COLO668 (cell line): Measurements from ENCODE around the gene SETDB2.

ENCODE experiments used
- DNase-seq: peaks from one replicate; lab custom pipeline; 2025; ENCODE audit not compliant: unreplicated experiment; lab: John Stamatoyannopoulos, UW

SETDB2 gene

GRCh38 chr13:49443704-49444523 is at the start of gene SETDB2, which contains the start of gene CAB39L:
Gene SETDB2, plus strand, starts transcription at chr13:49444274. Its CDS starts 7,620 bp downstream, at chr13:49451894.
Gene CAB39L, minus strand, starts transcription at chr13:49444064. Its CDS starts 61,154 bp downstream, at chr13:49382910.
- DNase-seq = peak; percentile 100

- DNase-seq = no peak
Observed at GRCh38 chr13:49395451-49395865, 48.6 kb upstream of the SETDB2 start.

- no peak for DNase-seq
Observed at GRCh38 chr13:49395878-49396380, 48.1 kb upstream of the SETDB2 start.

- no peak for DNase-seq
Observed at GRCh38 chr13:49399801-49400472, 44.1 kb upstream of the SETDB2 start.

- DNase-seq = no peak
Observed at GRCh38 chr13:49400755-49401659, 43.1 kb upstream of the SETDB2 start.

GRCh38 chr13:49403996-49404702 is 39.9 kb upstream of the SETDB2 start:
- no peak for DNase-seq

- DNase-seq = no peak
Observed at GRCh38 chr13:49404703-49405020, 39.4 kb upstream of the SETDB2 start.

- no peak for DNase-seq
Observed at GRCh38 chr13:49407068-49407467, 37.0 kb upstream of the SETDB2 start.

- no peak for DNase-seq
Observed at GRCh38 chr13:49407936-49408335, 36.1 kb upstream of the SETDB2 start.

- DNase-seq = no peak
Observed at GRCh38 chr13:49409008-49409407, 35.1 kb upstream of the SETDB2 start.

- no peak for DNase-seq
Observed at GRCh38 chr13:49410006-49410405, 34.1 kb upstream of the SETDB2 start.

GRCh38 chr13:49410477-49410876 is 33.6 kb upstream of the SETDB2 start:
- no peak for DNase-seq

GRCh38 chr13:49411353-49411752 is 32.7 kb upstream of the SETDB2 start:
- DNase-seq = no peak

- no peak for DNase-seq
Observed at GRCh38 chr13:49412749-49413148, 31.3 kb upstream of the SETDB2 start.

- DNase-seq = no peak
Observed at GRCh38 chr13:49417161-49417560, 26.9 kb upstream of the SETDB2 start.

- no peak for DNase-seq
Observed at GRCh38 chr13:49418206-49418605, 25.9 kb upstream of the SETDB2 start.

GRCh38 chr13:49419276-49419675 is 24.8 kb upstream of the SETDB2 start:
- no peak for DNase-seq

GRCh38 chr13:49421391-49421790 is 22.7 kb upstream of the SETDB2 start:
- peak; percentile 26 for DNase-seq

GRCh38 chr13:49424011-49424560 is 20.0 kb upstream of the SETDB2 start:
- DNase-seq = no peak

GRCh38 chr13:49428041-49428763 is 15.9 kb upstream of the SETDB2 start:
- no peak for DNase-seq
